ENCODE measurements around the gene HID1.
"Not testable (repeated sequence)": the region's sequence is repeated elsewhere in the genome, so short reads cannot be mapped to it uniquely, and the experiment has no call there.

HID1 gene

DNA sequence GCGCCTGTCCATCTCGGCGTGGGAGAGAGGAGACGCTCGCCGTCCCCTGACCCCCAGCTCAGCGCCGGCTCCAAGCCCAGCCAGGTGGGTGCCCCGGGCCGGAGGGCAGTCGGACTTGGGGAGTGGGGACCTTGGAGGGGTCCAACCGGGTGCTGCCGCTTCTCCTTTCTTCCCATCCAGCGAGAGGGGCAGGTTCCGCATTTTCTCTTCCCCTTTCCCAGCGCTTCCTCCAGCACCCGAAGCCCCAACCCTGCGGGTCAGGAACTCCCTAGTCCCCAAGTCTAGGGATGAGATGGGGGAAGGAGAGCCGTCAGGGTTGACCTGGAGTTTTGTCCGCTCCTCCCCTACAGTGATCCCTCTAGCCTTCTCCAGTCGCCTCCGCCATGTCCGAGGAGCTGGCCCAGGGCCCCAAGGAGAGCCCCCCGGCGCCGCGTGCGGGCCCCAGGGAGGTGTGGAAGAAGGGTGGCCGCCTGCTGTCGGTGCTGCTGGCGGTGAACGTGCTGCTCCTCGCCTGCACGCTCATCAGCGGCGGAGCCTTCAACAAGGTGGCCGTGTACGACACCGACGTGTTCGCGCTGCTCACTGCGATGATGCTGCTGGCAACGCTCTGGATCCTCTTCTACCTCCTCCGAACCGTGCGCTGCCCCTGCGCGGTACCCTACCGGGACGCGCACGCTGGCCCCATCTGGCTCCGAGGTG lies 48.2 kb downstream of the HID1 start, which contains the start of gene OTOP2:
TSS of gene OTOP2 (plus strand) at position 24 of the 699 bp plus-strand sequence. CDS start at position 384, 360 bp downstream.
- no peak for DNase-seq (ENCODE audit: low read depth in 2 of 2)

- DNase-seq (ENCODE audit: low read depth in 2 of 2): no peak
Measured at GRCh38 chr17:74923538-74924249, 48.9 kb downstream of the HID1 start.

DNA sequence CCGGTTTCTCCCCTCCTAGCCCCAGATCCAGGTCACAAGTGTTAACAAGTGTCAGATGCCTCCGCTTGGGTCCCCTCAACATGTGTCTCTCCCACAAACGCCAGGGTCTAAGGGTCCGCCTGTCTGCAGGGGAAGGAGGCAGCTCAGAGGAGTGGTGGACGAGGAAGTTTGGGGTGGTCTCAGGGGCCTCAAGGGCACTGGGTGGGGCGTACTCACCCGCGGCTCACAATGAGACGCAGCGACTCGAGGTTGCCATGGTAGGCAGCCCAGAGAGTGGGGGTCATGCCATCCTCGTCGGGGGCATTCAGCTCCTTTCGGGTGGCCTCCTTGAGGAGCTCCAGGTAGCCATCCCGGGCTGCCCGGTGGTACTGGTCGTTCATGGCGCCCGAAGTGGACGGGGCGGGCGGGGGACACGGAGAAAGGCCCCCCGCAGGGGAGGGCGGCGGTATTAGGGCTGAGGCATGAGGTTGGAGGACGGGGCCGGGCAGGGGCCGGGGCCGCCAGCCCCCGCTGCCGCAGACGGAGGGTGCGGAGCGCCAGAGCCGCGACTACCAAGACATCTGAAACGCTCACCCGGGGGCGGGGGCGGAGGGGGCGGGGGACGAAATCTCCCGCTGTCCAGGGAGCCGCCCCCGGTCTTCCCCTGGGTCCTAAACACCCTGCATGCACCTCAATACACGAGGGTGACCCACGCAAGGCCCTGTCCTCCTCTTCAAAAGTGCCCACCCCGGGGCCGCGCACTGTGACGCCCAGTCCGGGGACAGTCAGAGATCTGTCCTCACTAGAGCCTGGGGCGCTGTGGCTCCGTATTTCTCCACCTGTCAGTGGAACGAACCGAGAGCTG lies 49.6 kb downstream of the HID1 start, which contains the start of gene USH1G:
TSS of gene USH1G (minus strand) at position 562 of the 844 bp plus-strand sequence. CDS start at position 380, 182 bp downstream.
- no peak for DNase-seq (ENCODE audit: low read depth in 2 of 2)

- DNase-seq (ENCODE audit: low read depth in 2 of 2): no peak
Measured at GRCh38 chr17:74922172-74922571, 50.4 kb downstream of the HID1 start.

GRCh38 chr17:74921769-74922168 lies 50.8 kb downstream of the HID1 start:
- DNase-seq (ENCODE audit: low read depth in 2 of 2): no peak

DNA sequence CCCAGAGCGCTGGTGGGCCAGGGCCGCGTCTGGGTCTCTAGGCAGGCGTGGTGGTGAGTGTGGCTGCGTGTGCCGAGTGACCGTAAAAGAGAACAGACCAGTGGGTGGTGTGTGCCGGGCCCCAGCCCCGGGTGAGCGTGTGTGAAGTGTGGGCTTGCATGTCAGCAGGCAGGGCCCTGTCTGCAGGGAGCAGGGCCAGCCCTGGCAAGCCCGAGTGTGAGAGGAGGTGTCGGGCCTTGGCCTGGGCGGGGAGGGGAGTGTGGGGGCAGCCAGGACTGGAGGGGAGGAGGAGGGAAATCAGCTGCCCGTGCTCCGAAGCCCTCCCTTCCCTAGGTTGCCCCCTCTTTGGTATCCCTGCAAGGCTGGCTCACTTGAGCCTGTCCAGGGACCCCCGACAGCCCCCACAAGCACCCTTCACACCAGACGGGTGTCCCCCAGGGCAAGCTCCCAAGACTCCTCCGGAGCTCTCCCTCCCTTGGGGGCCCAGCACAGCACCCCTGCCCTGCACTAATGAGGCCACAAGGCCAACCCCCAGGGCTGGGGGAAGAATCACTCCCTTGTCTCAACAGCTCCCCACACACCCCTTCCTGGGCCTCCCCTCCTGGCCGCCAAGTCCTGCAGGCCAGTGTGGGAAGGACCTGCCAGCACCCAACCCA lies 51.4 kb downstream of the HID1 start:
- no peak for DNase-seq (ENCODE audit: low read depth in 2 of 2)

DNA sequence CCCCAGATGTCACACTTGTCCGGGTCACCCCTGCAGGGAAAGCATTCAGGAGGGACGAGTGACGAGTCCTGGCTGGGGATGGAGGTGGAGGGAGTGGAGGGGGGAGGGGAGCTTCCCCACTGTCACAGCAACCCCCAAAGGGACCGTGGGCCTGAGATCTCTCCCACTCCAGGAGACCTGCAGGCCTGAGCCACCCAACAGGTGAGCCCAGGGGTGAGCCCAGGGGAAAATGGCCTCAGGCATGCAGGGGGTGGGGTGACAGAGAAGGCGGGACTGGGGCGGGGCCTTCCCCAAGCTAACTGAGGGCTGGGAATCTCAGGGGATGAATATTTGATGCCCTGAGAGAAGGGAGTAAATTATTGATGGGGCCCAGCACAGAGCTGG lies 51.9 kb downstream of the HID1 start:
- DNase-seq (ENCODE audit: low read depth in 2 of 2): no peak

- no peak for DNase-seq (ENCODE audit: low read depth in 2 of 2)
Measured at GRCh38 chr17:74920306-74920620, 52.3 kb downstream of the HID1 start.

DNA sequence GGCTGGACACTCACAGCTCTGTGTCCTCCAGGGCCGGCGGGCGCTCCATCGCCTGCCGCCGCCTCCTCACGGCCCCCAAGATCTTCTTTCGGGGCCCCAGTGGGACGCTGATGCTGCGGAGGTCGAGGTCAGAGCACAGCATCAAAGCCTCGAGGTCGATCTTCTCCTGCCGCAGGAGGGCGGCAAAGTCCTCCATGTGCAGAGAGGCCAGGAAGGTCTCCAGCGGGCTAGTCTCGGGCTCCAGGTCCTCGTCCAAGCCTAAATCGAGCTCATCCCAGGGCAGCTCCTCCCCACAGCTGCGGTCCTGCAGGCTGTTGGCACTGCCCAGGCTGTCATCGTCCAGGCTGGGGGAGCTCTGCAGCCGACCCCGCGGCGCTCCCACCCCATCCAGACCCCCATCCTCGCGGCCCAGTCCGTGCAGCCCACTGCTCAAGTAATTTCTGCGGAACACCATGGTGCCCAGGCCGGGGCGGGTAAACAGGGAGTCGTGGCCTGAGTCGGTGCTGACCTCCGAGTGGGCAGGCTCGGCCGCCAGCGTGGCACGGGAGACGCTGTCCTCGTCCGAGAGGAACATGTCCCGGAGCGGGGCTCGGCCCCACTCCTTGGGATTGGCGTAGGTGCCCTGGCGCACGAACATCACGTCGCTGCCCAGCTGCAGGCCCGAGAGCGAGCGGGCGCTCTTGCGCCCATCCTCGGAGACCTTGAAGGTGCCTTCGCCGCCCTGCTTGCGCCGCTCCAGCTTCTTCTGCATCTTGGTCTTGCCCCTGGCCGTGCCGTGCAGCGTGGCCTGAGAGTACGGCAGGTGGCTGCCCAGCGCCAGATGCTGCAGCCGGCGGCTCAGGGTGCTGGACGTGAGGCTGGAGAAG lies 52.9 kb downstream of the HID1 start:
- no peak for DNase-seq (ENCODE audit: low read depth in 2 of 2)

- DNase-seq (ENCODE audit: low read depth in 2 of 2): no peak
Measured at GRCh38 chr17:74918906-74919305, 53.7 kb downstream of the HID1 start.

DNA sequence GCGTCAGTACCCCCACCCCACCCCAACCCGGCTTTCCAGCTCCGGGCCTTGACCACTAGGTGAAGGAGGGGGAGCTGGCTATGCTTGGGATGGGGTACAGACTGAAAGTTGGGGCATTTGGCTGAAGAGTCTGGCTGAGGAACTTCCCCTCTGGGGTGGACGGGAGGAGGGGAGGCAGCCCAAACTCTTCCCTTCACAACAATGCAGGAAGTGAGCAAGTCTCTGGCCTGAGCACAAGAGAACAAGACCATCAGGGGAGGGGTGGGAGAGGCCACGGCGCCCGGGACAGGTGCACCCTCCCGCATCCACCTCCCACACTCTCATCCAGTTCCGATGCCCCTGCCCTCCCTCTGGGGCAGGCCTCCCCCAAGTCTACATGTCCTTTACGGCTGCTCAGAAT lies 55.1 kb downstream of the HID1 start:
- no peak for DNase-seq (ENCODE audit: low read depth in 2 of 2)

DNA sequence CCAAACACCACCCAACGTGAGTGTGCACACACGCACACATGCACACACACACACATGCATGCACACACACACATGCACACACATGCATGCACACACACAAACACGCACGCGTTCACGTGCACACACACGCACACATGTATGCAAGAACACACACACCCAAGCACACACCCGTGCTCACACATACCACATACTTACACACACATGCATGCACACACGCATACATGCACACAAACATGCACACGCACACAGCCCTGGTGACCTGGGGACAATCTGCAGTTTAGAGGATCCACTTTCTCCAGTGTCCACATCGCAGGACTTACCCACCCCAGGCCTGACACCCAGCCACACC lies 55.7 kb downstream of the HID1 start:
- DNase-seq (ENCODE audit: low read depth in 2 of 2): no peak

DNA sequence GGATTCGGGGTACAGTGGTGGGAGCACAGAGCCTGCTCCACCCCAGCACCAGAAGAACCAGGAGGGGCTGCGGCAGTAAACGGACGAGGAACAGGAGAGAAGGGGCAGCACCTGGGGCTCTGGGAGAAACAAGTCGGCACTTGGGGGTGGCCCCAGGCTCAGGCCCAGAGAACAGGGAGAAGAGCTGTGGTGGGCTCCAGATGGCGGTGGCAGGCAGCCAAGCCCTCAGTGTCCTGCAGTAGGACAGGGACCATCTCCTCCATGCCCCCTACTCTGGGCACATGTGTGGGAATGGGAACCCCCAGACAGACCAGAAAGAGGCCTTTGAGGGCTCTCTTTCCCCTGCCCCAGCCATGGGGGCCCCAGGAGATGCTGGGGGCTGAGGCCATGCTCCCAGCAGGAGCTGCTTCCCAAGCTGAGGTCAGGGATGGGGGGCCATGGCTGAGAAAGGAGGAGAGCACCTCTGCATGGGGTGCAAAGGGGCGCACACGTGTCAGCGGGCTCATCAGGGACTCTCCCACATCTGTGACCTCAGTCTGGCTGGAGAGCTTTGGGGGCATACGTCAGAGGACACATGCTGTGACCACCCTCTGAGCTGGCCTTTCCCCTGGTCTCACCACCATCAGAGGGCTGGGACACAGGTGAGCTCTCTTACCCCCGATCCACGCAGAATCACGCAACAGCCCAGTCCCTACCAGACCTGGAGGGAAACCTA lies 56.3 kb downstream of the HID1 start:
- DNase-seq (ENCODE audit: low read depth in 2 of 2): no peak

- not testable (repeated sequence) for DNase-seq (ENCODE audit: low read depth in 2 of 2)
Measured at GRCh38 chr17:74911423-74911822, 61.1 kb downstream of the HID1 start.

GRCh38 chr17:74909097-74909496 lies 63.5 kb downstream of the HID1 start:
- not testable (repeated sequence) for DNase-seq (ENCODE audit: low read depth in 2 of 2)

DNA sequence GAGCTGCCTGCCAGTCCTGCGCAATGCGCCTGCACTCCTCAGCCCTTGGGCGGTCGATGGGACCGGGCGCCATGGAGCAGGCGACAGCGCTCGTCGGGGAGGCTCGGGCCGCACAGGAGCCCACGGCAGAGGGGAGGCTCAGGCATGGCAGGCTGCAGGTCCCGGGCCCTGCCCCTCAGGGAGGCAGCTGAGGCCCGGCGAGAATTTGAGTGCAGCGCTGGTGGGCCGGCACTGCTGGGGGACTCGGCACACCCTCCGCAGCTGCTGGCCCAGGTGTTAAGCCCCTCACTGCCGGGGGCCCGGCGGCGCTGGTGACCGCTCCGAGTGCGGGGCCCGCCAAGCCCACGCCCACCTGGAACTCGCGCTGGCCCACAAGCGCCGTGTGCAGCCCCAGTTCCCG lies 65.5 kb downstream of the HID1 start:
- DNase-seq (ENCODE audit: low read depth in 2 of 2): no peak

GRCh38 chr17:74906214-74906793 lies 66.3 kb downstream of the HID1 start:
- not testable (repeated sequence) for DNase-seq (ENCODE audit: low read depth in 2 of 2)

- DNase-seq (ENCODE audit: low read depth in 2 of 2): no peak
Measured at GRCh38 chr17:74904687-74905409, 67.7 kb downstream of the HID1 start.

GRCh38 chr17:74903671-74904070 lies 68.9 kb downstream of the HID1 start:
- DNase-seq (ENCODE audit: low read depth in 2 of 2): no peak

Data from fibroblast of skin of left biceps (primary cell).